ENCODE data around the gene KNSTRN.

DNA sequence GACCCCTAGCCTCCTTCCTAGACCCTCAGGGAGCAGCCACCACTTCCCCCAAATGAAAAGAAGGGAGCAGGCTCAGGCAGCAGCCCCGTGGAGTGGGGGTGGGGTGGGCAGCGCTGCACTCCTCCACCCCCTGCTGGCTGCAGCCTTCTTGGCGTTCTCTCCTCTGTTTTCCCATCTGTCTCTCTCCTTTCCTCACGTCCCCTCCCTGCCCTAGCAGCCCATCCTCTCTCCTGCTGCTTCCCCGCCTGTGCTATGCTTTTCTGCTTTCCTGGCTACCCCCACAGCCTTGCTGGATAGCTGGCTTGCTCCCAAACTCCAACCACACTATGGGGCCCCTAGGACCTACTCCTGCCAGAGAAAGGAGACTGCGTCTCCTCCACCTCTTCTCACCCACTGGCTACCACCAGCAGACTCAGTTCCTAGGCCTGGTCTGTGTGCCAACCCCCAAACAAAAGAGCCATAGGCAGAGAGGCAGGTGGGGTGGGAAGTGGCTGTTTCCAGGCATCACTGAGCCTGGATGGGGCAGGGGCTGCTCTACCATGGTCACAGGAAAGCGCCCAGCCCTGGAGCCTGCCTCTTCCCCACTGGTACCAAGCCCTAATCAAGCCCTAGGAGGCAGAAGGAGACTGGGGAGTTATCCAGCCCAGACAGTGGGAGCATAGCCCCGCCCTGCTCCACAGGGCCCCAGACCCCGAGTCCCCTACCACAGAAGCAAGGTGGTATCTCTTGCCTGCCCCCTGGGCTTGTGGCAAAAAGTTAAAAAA lies 27.9 kb upstream of the KNSTRN start:
- TF ChIP-seq EP300 (IDR thresholded peaks at IDR 0.05) (no peak), POLR2AphosphoS5 (IDR thresholded peaks at IDR 0.05) (no peak), POLR2A (IDR thresholded peaks at IDR 0.05) (no peak)
- TF ChIP-seq, protein P1, sequence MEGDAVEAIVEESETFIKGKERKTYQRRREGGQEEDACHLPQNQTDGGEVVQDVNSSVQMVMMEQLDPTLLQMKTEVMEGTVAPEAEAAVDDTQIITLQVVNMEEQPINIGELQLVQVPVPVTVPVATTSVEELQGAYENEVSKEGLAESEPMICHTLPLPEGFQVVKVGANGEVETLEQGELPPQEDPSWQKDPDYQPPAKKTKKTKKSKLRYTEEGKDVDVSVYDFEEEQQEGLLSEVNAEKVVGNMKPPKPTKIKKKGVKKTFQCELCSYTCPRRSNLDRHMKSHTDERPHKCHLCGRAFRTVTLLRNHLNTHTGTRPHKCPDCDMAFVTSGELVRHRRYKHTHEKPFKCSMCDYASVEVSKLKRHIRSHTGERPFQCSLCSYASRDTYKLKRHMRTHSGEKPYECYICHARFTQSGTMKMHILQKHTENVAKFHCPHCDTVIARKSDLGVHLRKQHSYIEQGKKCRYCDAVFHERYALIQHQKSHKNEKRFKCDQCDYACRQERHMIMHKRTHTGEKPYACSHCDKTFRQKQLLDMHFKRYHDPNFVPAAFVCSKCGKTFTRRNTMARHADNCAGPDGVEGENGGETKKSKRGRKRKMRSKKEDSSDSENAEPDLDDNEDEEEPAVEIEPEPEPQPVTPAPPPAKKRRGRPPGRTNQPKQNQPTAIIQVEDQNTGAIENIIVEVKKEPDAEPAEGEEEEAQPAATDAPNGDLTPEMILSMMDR (IDR thresholded peaks at IDR 0.05): peak in 2 of 7 experiments; percentile 18 to 29

Data from stomach (tissue), 4 donors.